Measurements from ENCODE around the gene AJUBA. TPM values are rescaled to one million over a fixed set of nuclear protein-coding genes. Genes with fewer than 3 reads are reported as not detected.
"Not testable (repeated sequence)": the region's sequence is repeated elsewhere in the genome, so short reads cannot be mapped to it uniquely, and the experiment has no call there.

The AJUBA gene
- total and polyA plus RNA-seq, 7 donors: 0.23 to 7.8 (median 5.1) TPM

GRCh38 chr14:22971152-22971551 lies 11.2 kb downstream of the AJUBA start:
- Histone ChIP-seq H3K4me3 (no peak overlapping the region), H3K9me3 (no peaks in the 10 kb centered on the region), H3K36me3 (no peaks in the 10 kb centered on the region), H3K27me3 (no peaks in the 10 kb centered on the region), H3K27ac (no peak overlapping the region), H3K4me1 (no peaks in the 10 kb centered on the region)
- no peak for TF ChIP-seq EP300 (IDR thresholded peaks at IDR 0.05)
- TF ChIP-seq POLR2A (IDR thresholded peaks at IDR 0.05): no peak
- no peak for DNase-seq
- intact Hi-C loops (cut with DNase I): no loop called here
- 95 to 97% methylated on average over 1 of the region's 1 CpG for WGBS, 2 donors

DNA sequence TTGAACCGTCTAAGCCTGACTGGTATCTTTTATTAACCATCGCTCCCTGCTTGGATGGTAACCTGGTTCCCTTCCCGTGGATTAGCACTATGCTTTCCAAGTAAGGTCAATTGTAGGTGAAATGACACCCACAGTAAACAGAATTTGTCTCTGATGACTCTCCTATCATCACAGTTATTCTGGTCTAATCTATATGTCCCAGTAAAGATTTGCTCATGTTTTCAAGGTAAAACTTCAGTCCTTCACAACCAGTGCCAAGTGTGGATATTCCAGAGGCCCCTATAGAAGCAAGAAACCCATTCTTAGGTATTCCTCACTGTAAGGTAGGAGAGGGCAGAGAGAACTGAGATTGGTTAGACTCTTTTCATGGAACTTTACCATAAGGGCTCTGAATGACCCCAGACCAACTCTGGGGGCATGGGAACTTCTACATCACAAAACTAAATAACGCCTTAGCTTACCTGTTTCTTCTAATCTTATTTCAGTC lies 15.5 kb downstream of the AJUBA start:
- H3K27me3 ChIP-seq: no peaks in the 10 kb centered on the region
- no peaks in the 10 kb centered on the region for H3K4me1 ChIP-seq
- no peak overlapping the region for H3K4me3 ChIP-seq
- no peak overlapping the region for H3K27ac ChIP-seq
- WGBS, 2 donors: 61 to 74% methylated on average over 4 of the region's 4 CpGs
- DNase-seq: no peak
- no peaks in the 10 kb centered on the region for H3K36me3 ChIP-seq
- TF ChIP-seq EP300 (IDR thresholded peaks at IDR 0.05): no peak
- TF ChIP-seq POLR2AphosphoS5 (IDR thresholded peaks at IDR 0.05): no peak
- TF ChIP-seq, protein P1, sequence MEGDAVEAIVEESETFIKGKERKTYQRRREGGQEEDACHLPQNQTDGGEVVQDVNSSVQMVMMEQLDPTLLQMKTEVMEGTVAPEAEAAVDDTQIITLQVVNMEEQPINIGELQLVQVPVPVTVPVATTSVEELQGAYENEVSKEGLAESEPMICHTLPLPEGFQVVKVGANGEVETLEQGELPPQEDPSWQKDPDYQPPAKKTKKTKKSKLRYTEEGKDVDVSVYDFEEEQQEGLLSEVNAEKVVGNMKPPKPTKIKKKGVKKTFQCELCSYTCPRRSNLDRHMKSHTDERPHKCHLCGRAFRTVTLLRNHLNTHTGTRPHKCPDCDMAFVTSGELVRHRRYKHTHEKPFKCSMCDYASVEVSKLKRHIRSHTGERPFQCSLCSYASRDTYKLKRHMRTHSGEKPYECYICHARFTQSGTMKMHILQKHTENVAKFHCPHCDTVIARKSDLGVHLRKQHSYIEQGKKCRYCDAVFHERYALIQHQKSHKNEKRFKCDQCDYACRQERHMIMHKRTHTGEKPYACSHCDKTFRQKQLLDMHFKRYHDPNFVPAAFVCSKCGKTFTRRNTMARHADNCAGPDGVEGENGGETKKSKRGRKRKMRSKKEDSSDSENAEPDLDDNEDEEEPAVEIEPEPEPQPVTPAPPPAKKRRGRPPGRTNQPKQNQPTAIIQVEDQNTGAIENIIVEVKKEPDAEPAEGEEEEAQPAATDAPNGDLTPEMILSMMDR (IDR thresholded peaks at IDR 0.05): no peak
- no peak for TF ChIP-seq POLR2A (IDR thresholded peaks at IDR 0.05)
- H3K9me3 ChIP-seq: no peaks in the 10 kb centered on the region
- intact Hi-C loops (cut with DNase I): no loop called here

- intact Hi-C loops (cut with DNase I); H3K36me3 ChIP-seq; H3K9me3 ChIP-seq; DNase-seq; H3K4me3 ChIP-seq; H3K27me3 ChIP-seq; H3K4me1 ChIP-seq; H3K27ac ChIP-seq: not testable (repeated sequence)
- 50 to 70% methylated on average over 15 of the region's 15 CpGs for WGBS, 2 donors
Observed at GRCh38 chr14:22965916-22966782, 16.2 kb downstream of the AJUBA start.

GRCh38 chr14:22962061-22962676 lies 20.2 kb downstream of the AJUBA start:
- no peak overlapping the region for H3K27ac ChIP-seq
- no peak for DNase-seq
- 95 to 97% methylated on average over 6 of the region's 6 CpGs for WGBS, 2 donors
- peaks cover 0 to 2% (median 0%) of the 10 kb centered on the region in 4 donors for H3K4me1 ChIP-seq
- H3K36me3 ChIP-seq: no peaks in the 10 kb centered on the region
- H3K9me3 ChIP-seq: no peaks in the 10 kb centered on the region
- H3K27me3 ChIP-seq: no peaks in the 10 kb centered on the region
- H3K4me3 ChIP-seq: no peak overlapping the region
- TF ChIP-seq POLR2A (IDR thresholded peaks at IDR 0.05) (no peak), EP300 (IDR thresholded peaks at IDR 0.05) (no peak), POLR2AphosphoS5 (IDR thresholded peaks at IDR 0.05) (no peak)
- TF ChIP-seq, protein P1 (IDR thresholded peaks at IDR 0.05): no peak
- intact Hi-C loops (cut with DNase I): no loop called here

GRCh38 chr14:22955702-22956569 lies 26.4 kb downstream of the AJUBA start:
- no peaks in the 10 kb centered on the region for H3K9me3 ChIP-seq
- TF ChIP-seq POLR2AphosphoS5 (IDR thresholded peaks at IDR 0.05): no peak
- TF ChIP-seq POLR2A (IDR thresholded peaks at IDR 0.05): no peak
- no peak for TF ChIP-seq EP300 (IDR thresholded peaks at IDR 0.05)
- TF ChIP-seq, protein P1 (IDR thresholded peaks at IDR 0.05): no peak
- H3K4me3 ChIP-seq: peak overlapping the region; percentile 51 to 72 (median 60)
- DNase-seq: peak; percentile 58
- peaks cover 0 to 30% (median 6%) of the 10 kb centered on the region in 4 donors for H3K36me3 ChIP-seq
- no peaks in the 10 kb centered on the region for H3K27me3 ChIP-seq
- 3 to 26% methylated on average over 19 of the region's 19 CpGs for WGBS, 2 donors
- H3K4me1 ChIP-seq: peaks cover 0 to 17% (median 6%) of the 10 kb centered on the region in 4 donors
- intact Hi-C loops (cut with DNase I): loop anchor here (2.0 kb wide), 1 partner anchor 25 kb away; no protein-coding TSS in a partner anchor
- H3K27ac ChIP-seq: peak overlapping the region; percentile 90 to 94 (median 94)

Data from sigmoid colon (tissue), 7 donors.